ENCODE results near the gene ABCC1.

Gene ABCC1

DNA sequence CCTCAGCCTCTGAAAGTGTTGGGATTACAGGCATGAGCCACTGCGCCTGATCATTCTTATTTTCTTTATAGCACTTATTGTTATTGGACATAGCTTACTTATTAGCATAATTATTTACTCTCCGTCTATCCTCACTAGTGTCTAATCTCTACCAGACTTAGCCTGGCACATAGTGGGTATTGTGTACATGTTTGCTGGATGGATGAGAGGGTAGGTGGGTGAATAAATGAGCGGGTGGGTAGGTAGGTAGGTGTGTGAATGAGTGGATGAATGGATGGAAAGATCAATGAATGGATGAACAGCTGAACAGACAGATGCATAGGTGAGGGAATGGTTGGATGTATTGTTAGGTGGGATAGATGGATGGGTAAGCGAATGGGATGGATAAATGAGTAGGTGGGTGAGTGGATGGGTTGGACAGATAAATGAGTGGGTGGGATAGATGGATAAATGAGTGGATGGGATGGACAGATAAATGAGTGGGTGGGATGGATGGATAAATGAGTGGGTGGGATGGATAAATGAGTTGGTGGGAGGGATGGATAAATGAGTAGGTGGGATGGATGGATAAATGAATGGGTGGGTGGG lies 222.0 kb downstream of the ABCC1 start:
- H3K9ac ChIP-seq (ENCODE audit: low read length) = no peak overlapping the region
- no peak overlapping the region for H3K4me2 ChIP-seq (ENCODE audit: low read length)
- no peaks in the 10 kb centered on the region for H3K27me3 ChIP-seq (ENCODE audit: insufficient read depth, low read length)
- no peaks in the 10 kb centered on the region for H3K79me2 ChIP-seq (ENCODE audit: control insufficient read depth, insufficient read depth, low read length, poor library complexity)
- H3K4me3 ChIP-seq (ENCODE audit: low read depth, low read length) = no peak overlapping the region
- no peak overlapping the region for H2BK120ac ChIP-seq (ENCODE audit: insufficient read depth, low read length, poor library complexity)
- H4K12ac ChIP-seq (ENCODE audit: low read depth, low read length) = no peak overlapping the region
- no peak overlapping the region for H2BK12ac ChIP-seq (ENCODE audit: low read length)
- H3K4me1 ChIP-seq (ENCODE audit: control insufficient read depth in 1 of 2, insufficient read depth in 2 of 2, low read length in 2 of 2) = no peaks in the 10 kb centered on the region
- no peak overlapping the region for H3K23ac ChIP-seq (ENCODE audit: low read length)
- H2AFZ ChIP-seq (ENCODE audit: insufficient read depth, low read length, poor library complexity) = no peak overlapping the region
- H3K14ac ChIP-seq (ENCODE audit: low read length) = no peak overlapping the region
- no peak overlapping the region for H3K27ac ChIP-seq (ENCODE audit: low read depth, low read length)
- no peaks in the 10 kb centered on the region for H3K36me3 ChIP-seq (ENCODE audit: control insufficient read depth in 1 of 2, insufficient read depth in 2 of 2, low read length in 2 of 2)
- H3K4ac ChIP-seq (ENCODE audit: low read depth, low read length) = no peak overlapping the region
- DNase-seq = no peak
- H3K18ac ChIP-seq (ENCODE audit: low read length) = no peak overlapping the region
- no peak overlapping the region for H2BK5ac ChIP-seq (ENCODE audit: low read depth, low read length, poor library complexity)
- no peaks in the 10 kb centered on the region for H3K79me1 ChIP-seq (ENCODE audit: low read length)
- peaks cover 4% of the 10 kb centered on the region for H3K9me3 ChIP-seq (ENCODE audit: insufficient read depth, low read depth, low read length)
- H4K91ac ChIP-seq (ENCODE audit: low read depth, low read length) = no peak overlapping the region
- 100% methylated on average over 2 of the region's 4 CpGs for WGBS (ENCODE audit: extremely low coverage, insufficient coverage, insufficient read length)
- H2AK5ac ChIP-seq (ENCODE audit: low read length) = no peak overlapping the region
- no peak overlapping the region for H4K8ac ChIP-seq (ENCODE audit: low read depth, low read length)

DNA sequence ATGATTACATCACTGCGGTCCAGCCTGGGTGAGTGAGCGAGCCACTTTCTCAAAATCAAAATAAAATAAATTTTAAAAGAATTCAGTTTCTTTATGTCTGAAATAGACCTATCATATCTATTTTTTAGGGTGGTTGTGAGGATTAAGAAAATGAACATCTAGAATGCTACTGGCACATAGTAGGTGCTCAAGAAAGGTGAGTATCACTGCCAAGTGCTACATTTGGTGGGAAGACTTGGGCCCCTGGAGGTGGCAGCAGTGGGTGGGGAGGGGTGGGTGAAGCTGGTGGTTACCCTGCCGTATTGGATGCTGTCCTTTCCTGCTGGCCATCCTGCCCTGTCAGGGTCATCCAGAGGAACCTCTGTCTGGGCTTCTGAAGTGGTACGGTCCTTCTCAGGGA lies 223.6 kb downstream of the ABCC1 start:
- Histone ChIP-seq H3K18ac (ENCODE audit: low read length) (no peak overlapping the region), H3K9me3 (ENCODE audit: insufficient read depth, low read depth, low read length) (peaks cover 7% of the 10 kb centered on the region), H2AFZ (ENCODE audit: insufficient read depth, low read length, poor library complexity) (no peak overlapping the region), H2BK12ac (ENCODE audit: low read length) (no peak overlapping the region), H4K12ac (ENCODE audit: low read depth, low read length) (no peak overlapping the region), H3K23ac (ENCODE audit: low read length) (no peak overlapping the region), H4K91ac (ENCODE audit: low read depth, low read length) (no peak overlapping the region), H2AK5ac (ENCODE audit: low read length) (no peak overlapping the region), H3K4ac (ENCODE audit: low read depth, low read length) (no peak overlapping the region), H3K4me2 (ENCODE audit: low read length) (no peak overlapping the region), H3K27me3 (ENCODE audit: insufficient read depth, low read length) (no peaks in the 10 kb centered on the region), H3K9ac (ENCODE audit: low read length) (no peak overlapping the region), H3K14ac (ENCODE audit: low read length) (no peak overlapping the region), H3K79me2 (ENCODE audit: control insufficient read depth, insufficient read depth, low read length, poor library complexity) (no peaks in the 10 kb centered on the region), H2BK120ac (ENCODE audit: insufficient read depth, low read length, poor library complexity) (no peak overlapping the region), H3K4me1 (ENCODE audit: control insufficient read depth in 1 of 2, insufficient read depth in 2 of 2, low read length in 2 of 2) (no peaks in the 10 kb centered on the region), H3K4me3 (ENCODE audit: low read depth, low read length) (no peak overlapping the region), H3K36me3 (ENCODE audit: control insufficient read depth in 1 of 2, insufficient read depth in 2 of 2, low read length in 2 of 2) (no peaks in the 10 kb centered on the region), H4K8ac (ENCODE audit: low read depth, low read length) (no peak overlapping the region), H3K27ac (ENCODE audit: low read depth, low read length) (no peak overlapping the region), H3K79me1 (ENCODE audit: low read length) (no peaks in the 10 kb centered on the region), H2BK5ac (ENCODE audit: low read depth, low read length, poor library complexity) (no peak overlapping the region)
- DNase-seq = no peak
- no CpG with 5 or more reads among the region's 4 CpGs for WGBS (ENCODE audit: extremely low coverage, insufficient coverage, insufficient read length)

DNA sequence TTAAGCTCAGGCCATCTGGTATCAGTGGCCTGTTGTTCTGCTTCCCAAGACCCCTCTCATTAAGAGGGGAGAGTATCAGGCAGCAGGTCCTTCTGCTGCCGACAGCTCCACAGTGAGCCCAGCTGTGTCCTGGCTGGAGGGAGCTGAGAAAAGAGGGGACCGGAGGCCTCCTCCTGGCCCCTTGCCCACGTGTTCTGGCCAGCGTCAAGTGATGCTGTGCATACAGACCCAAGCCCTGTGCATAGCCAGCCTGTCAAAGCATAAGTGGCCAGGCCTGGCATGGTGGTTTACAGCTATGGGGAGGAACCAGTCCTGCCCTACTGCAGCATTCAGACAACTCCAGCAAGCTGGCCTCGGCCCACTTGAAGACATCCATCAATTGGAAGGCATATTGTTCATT lies 225.9 kb downstream of the ABCC1 start:
- no peak for DNase-seq
- H4K8ac ChIP-seq (ENCODE audit: low read depth, low read length) = no peak overlapping the region
- H3K18ac ChIP-seq (ENCODE audit: low read length) = no peak overlapping the region
- no peaks in the 10 kb centered on the region for H3K4me1 ChIP-seq (ENCODE audit: control insufficient read depth in 1 of 2, insufficient read depth in 2 of 2, low read length in 2 of 2)
- H3K27ac ChIP-seq (ENCODE audit: low read depth, low read length) = no peak overlapping the region
- no peak overlapping the region for H2AK5ac ChIP-seq (ENCODE audit: low read length)
- peaks cover 7% of the 10 kb centered on the region for H3K9me3 ChIP-seq (ENCODE audit: insufficient read depth, low read depth, low read length)
- H2BK120ac ChIP-seq (ENCODE audit: insufficient read depth, low read length, poor library complexity) = no peak overlapping the region
- no peak overlapping the region for H3K9ac ChIP-seq (ENCODE audit: low read length)
- no peaks in the 10 kb centered on the region for H3K36me3 ChIP-seq (ENCODE audit: control insufficient read depth in 1 of 2, insufficient read depth in 2 of 2, low read length in 2 of 2)
- H4K91ac ChIP-seq (ENCODE audit: low read depth, low read length) = no peak overlapping the region
- no peak overlapping the region for H3K14ac ChIP-seq (ENCODE audit: low read length)
- no peaks in the 10 kb centered on the region for H3K27me3 ChIP-seq (ENCODE audit: insufficient read depth, low read length)
- H4K12ac ChIP-seq (ENCODE audit: low read depth, low read length) = no peak overlapping the region
- no peak overlapping the region for H3K4me3 ChIP-seq (ENCODE audit: low read depth, low read length)
- H3K23ac ChIP-seq (ENCODE audit: low read length) = no peak overlapping the region
- H2AFZ ChIP-seq (ENCODE audit: insufficient read depth, low read length, poor library complexity) = no peak overlapping the region
- no peaks in the 10 kb centered on the region for H3K79me2 ChIP-seq (ENCODE audit: control insufficient read depth, insufficient read depth, low read length, poor library complexity)
- H3K4ac ChIP-seq (ENCODE audit: low read depth, low read length) = no peak overlapping the region
- H2BK12ac ChIP-seq (ENCODE audit: low read length) = no peak overlapping the region
- H2BK5ac ChIP-seq (ENCODE audit: low read depth, low read length, poor library complexity) = no peak overlapping the region
- no peak overlapping the region for H3K4me2 ChIP-seq (ENCODE audit: low read length)
- H3K79me1 ChIP-seq (ENCODE audit: low read length) = no peaks in the 10 kb centered on the region
- no CpG with 5 or more reads among the region's 5 CpGs for WGBS (ENCODE audit: extremely low coverage, insufficient coverage, insufficient read length)

DNA sequence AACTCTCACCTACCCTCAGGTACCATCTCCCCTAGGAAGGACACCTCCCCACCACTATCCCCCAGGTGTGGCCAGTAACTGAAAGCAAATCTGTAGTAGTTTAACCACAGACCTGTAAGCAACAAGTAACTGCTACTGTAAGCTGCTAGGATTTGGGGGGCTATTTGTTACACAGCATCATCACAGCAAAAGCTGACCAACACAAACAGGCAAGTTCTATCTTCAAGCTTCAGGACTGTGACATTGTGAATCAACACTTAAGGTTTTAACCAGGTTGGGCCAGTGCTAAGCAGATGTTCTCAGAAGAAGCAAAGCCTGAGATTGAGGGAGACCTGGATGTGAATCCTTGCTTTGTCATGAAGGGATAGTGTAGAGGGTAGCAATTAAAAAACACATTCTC lies 226.9 kb downstream of the ABCC1 start:
- H4K91ac ChIP-seq (ENCODE audit: low read depth, low read length) = no peak overlapping the region
- H3K79me2 ChIP-seq (ENCODE audit: control insufficient read depth, insufficient read depth, low read length, poor library complexity) = no peaks in the 10 kb centered on the region
- no peak overlapping the region for H2AK5ac ChIP-seq (ENCODE audit: low read length)
- H2BK120ac ChIP-seq (ENCODE audit: insufficient read depth, low read length, poor library complexity) = no peak overlapping the region
- H2BK5ac ChIP-seq (ENCODE audit: low read depth, low read length, poor library complexity) = no peak overlapping the region
- no peaks in the 10 kb centered on the region for H3K36me3 ChIP-seq (ENCODE audit: control insufficient read depth in 1 of 2, insufficient read depth in 2 of 2, low read length in 2 of 2)
- no peaks in the 10 kb centered on the region for H3K4me1 ChIP-seq (ENCODE audit: control insufficient read depth in 1 of 2, insufficient read depth in 2 of 2, low read length in 2 of 2)
- no peak overlapping the region for H3K23ac ChIP-seq (ENCODE audit: low read length)
- no peak overlapping the region for H2BK12ac ChIP-seq (ENCODE audit: low read length)
- no peak overlapping the region for H3K18ac ChIP-seq (ENCODE audit: low read length)
- H3K27me3 ChIP-seq (ENCODE audit: insufficient read depth, low read length) = no peaks in the 10 kb centered on the region
- DNase-seq = no peak
- no peak overlapping the region for H3K27ac ChIP-seq (ENCODE audit: low read depth, low read length)
- peaks cover 7% of the 10 kb centered on the region for H3K9me3 ChIP-seq (ENCODE audit: insufficient read depth, low read depth, low read length)
- H2AFZ ChIP-seq (ENCODE audit: insufficient read depth, low read length, poor library complexity) = no peak overlapping the region
- H3K4ac ChIP-seq (ENCODE audit: low read depth, low read length) = no peak overlapping the region
- no peak overlapping the region for H4K8ac ChIP-seq (ENCODE audit: low read depth, low read length)
- no peaks in the 10 kb centered on the region for H3K79me1 ChIP-seq (ENCODE audit: low read length)
- no peak overlapping the region for H3K9ac ChIP-seq (ENCODE audit: low read length)
- H3K14ac ChIP-seq (ENCODE audit: low read length) = no peak overlapping the region
- no peak overlapping the region for H3K4me3 ChIP-seq (ENCODE audit: low read depth, low read length)
- no peak overlapping the region for H4K12ac ChIP-seq (ENCODE audit: low read depth, low read length)
- H3K4me2 ChIP-seq (ENCODE audit: low read length) = no peak overlapping the region

Data from trophoblast cell (in vitro differentiated cells and primary cell).